ENCODE data around the gene NTHL1. TPM values are rescaled to one million over a fixed set of nuclear protein-coding genes. Genes with fewer than 3 reads are reported as not detected.

NTHL1 gene
- total RNA-seq, 1 experiment from 2014 or later, result 52.0 TPM

- no peaks in the 10 kb centered on the region for H3K79me2 ChIP-seq (ENCODE audit: insufficient read depth, low read length)
- H4K20me1 ChIP-seq (ENCODE audit: control insufficient read depth, insufficient read depth, insufficient read length), result no peaks in the 10 kb centered on the region
- no peaks in the 10 kb centered on the region for H3K4me1 Mint-ChIP-seq
- H2BK5ac ChIP-seq (ENCODE audit: insufficient read length, low read length), result no peak overlapping the region
- no peak overlapping the region for H2AFZ ChIP-seq (ENCODE audit: low read length)
- no peak overlapping the region for H2BK120ac ChIP-seq (ENCODE audit: low read depth, low read length, poor library complexity, severe bottlenecking)
- no peak overlapping the region for H4K8ac ChIP-seq (replicated peaks; ENCODE audit: insufficient read length, low read depth, low read length)
- no peaks in the 10 kb centered on the region for H3K9me3 ChIP-seq (ENCODE audit: control insufficient read depth, low read depth, low read length)
- no peak overlapping the region for H2AK5ac ChIP-seq (ENCODE audit: insufficient read length, low read length)
- H3K4me1 ChIP-seq (ENCODE audit: insufficient read depth, low read length), result no peaks in the 10 kb centered on the region
- H3K79me1 ChIP-seq (ENCODE audit: insufficient read depth, low read depth, low read length, poor library complexity, severe bottlenecking), result no peaks in the 10 kb centered on the region
- no peak for TF ChIP-seq CTCF (conservative IDR thresholded peaks at IDR 0.05)
- no peak overlapping the region for H3T11ph ChIP-seq (ENCODE audit: low read length)
- no peak overlapping the region for H3K9ac ChIP-seq (ENCODE audit: extremely low read depth, insufficient read length, low read length)
- H3K27me3 Mint-ChIP-seq (ENCODE audit: low read depth), result no peaks in the 10 kb centered on the region
- no peak overlapping the region for H4K5ac ChIP-seq (ENCODE audit: insufficient read length, low read depth, low read length)
- no peak overlapping the region for H3K23ac ChIP-seq (ENCODE audit: insufficient read length, low read depth, low read length)
- no peak overlapping the region for H3K27ac ChIP-seq (ENCODE audit: insufficient read length, low read depth, low read length)
- H3K18ac ChIP-seq (ENCODE audit: insufficient read length, low read depth, low read length), result no peak overlapping the region
- H3K9me3 Mint-ChIP-seq, result no peaks in the 10 kb centered on the region
- H3K23me2 ChIP-seq (ENCODE audit: insufficient read length, low read depth, low read length, poor library complexity, severe bottlenecking), result peaks cover 3% of the 10 kb centered on the region
- peaks cover 10 to 56% (median 30%) of the 10 kb centered on the region in 3 experiments; a peak in 6 of 7 replicates for H3K36me3 Mint-ChIP-seq (ENCODE audit: insufficient read depth in 1 of 3, low read depth in 3 of 3)
- no peak overlapping the region for H3K4me2 ChIP-seq (ENCODE audit: insufficient read depth, insufficient read length, low read length)
- H3K27me3 ChIP-seq (ENCODE audit: insufficient read depth, low read length), result no peaks in the 10 kb centered on the region
- no peak overlapping the region for H3K56ac ChIP-seq (ENCODE audit: insufficient read length, low read depth, low read length)
- H3K14ac ChIP-seq (ENCODE audit: insufficient read depth, low read length), result no peak overlapping the region
- no peak overlapping the region for H3K4ac ChIP-seq (ENCODE audit: low read depth, low read length)
- WGBS (ENCODE audit: extremely low coverage, insufficient read length, low lambda C conversion rate), result no CpG with 5 or more reads among the region's 11 CpGs
- no peak overlapping the region for H4K91ac ChIP-seq (ENCODE audit: insufficient read length, low read depth, low read length)
- no peak overlapping the region for H3K4me3 Mint-ChIP-seq
- H2BK12ac ChIP-seq (ENCODE audit: insufficient read length, low read depth, low read length), result no peak overlapping the region
- no peak overlapping the region for H3K27ac Mint-ChIP-seq
- H2BK20ac ChIP-seq (ENCODE audit: low read depth, low read length, poor library complexity, severe bottlenecking), result no peak overlapping the region
- H2BK15ac ChIP-seq (ENCODE audit: low read depth, low read length), result no peak overlapping the region
- no peak for DNase-seq
These were observed 18.5 kb upstream of the NTHL1 start for GRCh38 chr16:2066139-2066538.
